NB4 (cell line): ENCODE data around the gene PAPSS2.
"Not testable (repeated sequence)": the region's sequence is repeated elsewhere in the genome, so short reads cannot be mapped to it uniquely, and the experiment has no call there.

Source experiments
- DNase-seq: peaks from one replicate; pipeline ENCODE4 v3.0.0; 2010; ENCODE audit warnings: low read depth
- H3K4me3 ChIP-seq: one replicate; pipeline ENCODE4 v1.5.1; 2011; ENCODE audit warnings: mild to moderate bottlenecking, low read depth, low read length, moderate library complexity
- CTCF ChIP-seq: IDR thresholded peaks from one replicate; pipeline ENCODE4 v1.5.1; 2012; ENCODE audit warnings: low read depth, low read length
- MAX ChIP-seq: IDR thresholded peaks from 2 replicates; pipeline ENCODE4 v1.6.1; 2011; ENCODE audit warnings: low read depth, low read length
- MYC ChIP-seq: IDR thresholded peaks from 2 replicates; pipeline ENCODE4 v1.6.1; 2011; ENCODE audit warnings: low read depth, low read length
- POLR2A ChIP-seq: IDR thresholded peaks from 2 replicates; pipeline ENCODE4 v1.6.1; 2011; ENCODE audit warnings: mild to moderate bottlenecking; ENCODE audit not compliant: insufficient read length; ENCODE audit errors: extremely low read depth

Gene PAPSS2

GRCh38 chr10:87734987-87735827, 75.5 kb downstream of the PAPSS2 start:
- TF ChIP-seq CTCF (peak; percentile 78), MAX (no peak), MYC (no peak), POLR2A (no peak)
- peak; percentile 63 for DNase-seq
- no peak overlapping the region for H3K4me3 ChIP-seq

- not testable (repeated sequence) for H3K4me3 ChIP-seq, DNase-seq
Observed at GRCh38 chr10:87738253-87738652, 78.6 kb downstream of the PAPSS2 start.

GRCh38 chr10:87739703-87740102, 80.0 kb downstream of the PAPSS2 start:
- TF ChIP-seq MAX (no peak), CTCF (no peak), POLR2A (no peak), MYC (no peak)
- peak; percentile 20 for DNase-seq

GRCh38 chr10:87740254-87740655, 80.6 kb downstream of the PAPSS2 start:
- no peak overlapping the region for H3K4me3 ChIP-seq
- TF ChIP-seq MYC (no peak), POLR2A (no peak), CTCF (no peak), MAX (no peak; the same call in 1 of the 2 replicates)
- peak; percentile 85 for DNase-seq

More at GRCh38 chr10:87739703-87740102, 80.0 kb downstream of the PAPSS2 start:
- no peak overlapping the region for H3K4me3 ChIP-seq

- not testable (repeated sequence) for H3K4me3 ChIP-seq
- TF ChIP-seq MAX, result peak; percentile 14; the same call in 1 of the 2 replicates
- peak; percentile 63 for DNase-seq
Observed at GRCh38 chr10:87742992-87743610, 83.4 kb downstream of the PAPSS2 start.

GRCh38 chr10:87744606-87745005, 84.9 kb downstream of the PAPSS2 start:
- TF ChIP-seq CTCF, result no peak
- DNase-seq, result no peak
- no peak overlapping the region for H3K4me3 ChIP-seq

GRCh38 chr10:87746911-87747310, 87.2 kb downstream of the PAPSS2 start:
- no peak for DNase-seq
- no peak for TF ChIP-seq MAX
- TF ChIP-seq POLR2A, result no peak
- no peak for TF ChIP-seq MYC
- TF ChIP-seq CTCF, result no peak
- no peak overlapping the region for H3K4me3 ChIP-seq

- not testable (repeated sequence) for H3K4me3 ChIP-seq, DNase-seq
Observed at GRCh38 chr10:87748244-87748643, 88.6 kb downstream of the PAPSS2 start.
